GM12878 (cell line): ENCODE data around the gene TBC1D5. TPM values are rescaled to one million over a fixed set of nuclear protein-coding genes. Genes with fewer than 3 reads are reported as not detected.

ENCODE experiments used
- CBX5 ChIP-seq: sonication (generic); IDR thresholded peaks from 2 replicates; pipeline ENCODE4 v1.6.1; 2016; ENCODE audit warnings: low read depth, moderate library complexity, mild to moderate bottlenecking, inconsistent platforms
- IKZF2 ChIP-seq, 2 experiments: fragments of 450-650 bp; IDR thresholded peaks; 2 replicates each; pipeline ENCODE4 v1.6.1; 2017; ENCODE audit warnings: mild to moderate bottlenecking in 2 of 2, moderate library complexity in 2 of 2
- MXI1 ChIP-seq: fragments of 150-350 bp; IDR thresholded peaks from 2 replicates; pipeline ENCODE4 v1.6.1; 2011; ENCODE audit warnings: low read depth, mild to moderate bottlenecking, inconsistent platforms, low read length, improper control_type of control experiment
- NR2F1 ChIP-seq: fragments of 450-650 bp; conservative IDR thresholded peaks from 2 replicates; pipeline ENCODE4 v1.6.1; 2017; ENCODE audit warnings: mild to moderate bottlenecking
- PAX8 ChIP-seq: fragments of 450-650 bp; IDR thresholded peaks from 2 replicates; pipeline ENCODE4 v1.6.1; 2017; ENCODE audit warnings: mild to moderate bottlenecking, moderate library complexity
- PBX3 ChIP-seq: IDR thresholded peaks from 2 replicates; pipeline ENCODE4 v1.6.1; 2011; ENCODE audit warnings: mild to moderate bottlenecking, low read depth, low read length, moderate library complexity; ENCODE audit not compliant: insufficient replicate concordance
- RUNX3 ChIP-seq: IDR thresholded peaks from 2 replicates; pipeline ENCODE4 v1.6.1; 2012; ENCODE audit warnings: low read length, inconsistent platforms
- SMAD1 ChIP-seq: fragments of 450-650 bp; IDR thresholded peaks from 2 replicates; pipeline ENCODE4 v1.6.1; 2018; ENCODE audit warnings: mild to moderate bottlenecking, low read depth; ENCODE audit not compliant: partially characterized antibody
- ZBTB40 ChIP-seq: fragments of 450-650 bp; IDR thresholded peaks from 2 replicates; pipeline ENCODE4 v1.6.1; 2016; ENCODE audit warnings: mild to moderate bottlenecking, moderate library complexity, borderline replicate concordance
- polyA plus RNA-seq, 11 experiments: library from polyadenylated mRNA; depleted of rRNA in 4 of 11; unstranded in 6 of 11; stranded (reverse) in 5 of 11; fragments of >200 nt; fragmentation: Nextera tagmentation in 4 of 11; fragmentation: Illumina TruSeq in 1 of 11; extraction: Ambion mirVana in 4 of 11; extraction: Trizol in 1 of 11; gene quantifications; 1 replicate in 1 of 11; 2 replicates in 10 of 11; pipeline versions ENCODE4 v1.2.1 to v1.2.3, GENCODE V29; 2011 to 2016; ENCODE audit warnings: inconsistent platforms in 2 of 11, missing spikeins in 2 of 11, low read depth in 1 of 11
- total RNA-seq, 4 experiments: library from RNA; depleted of rRNA in 3 of 4; stranded (reverse); fragments of >200 nt in 3 of 4; fragmentation: Illumina TruSeq in 1 of 4; extraction: Trizol in 1 of 4; gene quantifications; 2 replicates each; pipeline versions ENCODE4 v1.2.1 to v1.2.3, GENCODE V29; 2013 to 2021

Gene TBC1D5
- total and polyA plus RNA-seq, 10 of the 15 experiments (the other 5 are each of a cell fraction or from before 2014, with no cell fraction given): 5.5 to 61.0 (median 43.8) TPM

GRCh38 chr3:17260257-17260656 lies 482.2 kb downstream of the TBC1D5 start (continued):
- TF ChIP-seq ZBTB40 (no peak), RUNX3 (no peak), PBX3 (no peak), MXI1 (no peak), SMAD1 (no peak), NR2F1 (no peak), PAX8 (no peak), CBX5 (no peak), IKZF2 (IDR thresholded peaks at IDR 0.05) (no peak)
